Activated naive CD4-positive, alpha-beta T cell (primary cell): Measurements from ENCODE around the gene CPA5.

ENCODE experiments used
- DNase-seq, 4 experiments: peaks; one replicate each; lab custom pipeline; 2025; lab: John Stamatoyannopoulos, UW

The CPA5 gene

DNA sequence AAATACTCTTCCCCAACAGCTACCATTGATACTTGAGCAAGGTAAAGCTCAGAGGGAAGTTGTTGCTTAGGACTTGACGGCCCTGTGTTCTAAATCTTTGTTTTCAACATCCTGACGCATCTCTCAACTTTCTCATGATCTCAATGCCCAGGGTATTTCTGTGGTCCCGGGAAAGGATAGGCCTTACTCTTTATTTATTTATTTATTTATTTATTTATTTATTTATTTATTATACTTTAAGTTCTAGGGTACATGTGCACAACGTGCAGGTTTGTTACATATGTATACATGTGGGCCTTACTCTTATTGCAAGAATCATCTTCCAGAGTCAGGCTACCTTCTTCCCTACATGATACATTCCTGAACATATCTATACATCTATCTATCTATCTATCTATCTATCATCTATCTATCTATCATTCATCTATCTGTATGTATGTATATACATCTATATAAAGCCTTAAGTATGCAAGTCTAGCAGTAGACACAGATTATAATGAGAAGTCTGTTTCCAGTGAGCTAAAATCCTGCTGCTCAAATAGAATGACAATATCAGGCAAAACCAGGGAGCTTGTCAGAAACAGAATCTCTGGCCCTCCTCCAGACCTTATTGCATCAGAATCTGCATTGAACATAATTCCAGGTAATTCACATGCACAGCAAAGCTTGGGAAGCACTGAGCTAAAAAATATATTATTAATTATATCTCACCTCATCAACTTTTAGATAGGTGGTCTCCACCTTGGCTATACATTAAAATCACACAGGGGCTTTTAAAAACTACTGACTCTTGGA, 12.2 kb upstream of the CPA5 start:
- DNase-seq: no peak

DNA sequence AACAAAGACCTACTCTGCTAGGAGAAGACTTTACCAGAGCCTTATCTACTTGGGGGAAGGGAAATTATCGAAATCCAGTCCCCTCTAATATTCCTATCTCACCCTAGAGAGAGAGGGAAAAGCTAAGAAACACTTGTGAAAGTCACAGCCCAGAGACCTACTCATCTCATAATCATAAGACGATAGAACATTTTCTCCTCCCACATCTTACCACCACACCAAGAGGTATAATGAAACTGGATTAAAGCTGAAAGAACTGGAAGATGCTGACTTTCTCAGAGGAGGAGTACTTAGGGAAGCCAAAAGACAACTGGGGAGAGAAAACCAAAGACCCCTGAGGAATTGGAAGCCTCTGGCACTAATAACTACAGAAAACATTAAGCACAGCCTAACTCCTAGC, 10.8 kb upstream of the CPA5 start:
- DNase-seq: no peak

DNA sequence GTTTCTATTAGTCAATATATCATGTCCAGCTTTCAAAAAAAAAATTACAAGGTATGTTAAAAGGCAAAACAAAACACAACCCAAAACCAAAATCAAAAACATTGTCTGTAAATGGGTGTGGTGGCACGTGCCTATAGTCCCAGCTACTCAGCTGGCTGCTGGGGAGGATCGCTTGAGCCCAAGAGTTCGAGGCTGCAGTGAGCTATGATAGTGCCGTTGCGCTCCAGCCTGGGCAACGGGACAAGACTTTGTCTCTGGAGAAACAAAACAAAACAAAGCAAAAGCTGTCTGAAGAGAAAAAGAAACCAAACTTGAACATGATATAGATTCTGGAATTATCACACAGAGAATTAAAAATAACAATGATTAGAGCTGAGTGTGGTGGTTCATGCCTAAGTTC, 10.3 kb upstream of the CPA5 start:
- DNase-seq: no peak

DNA sequence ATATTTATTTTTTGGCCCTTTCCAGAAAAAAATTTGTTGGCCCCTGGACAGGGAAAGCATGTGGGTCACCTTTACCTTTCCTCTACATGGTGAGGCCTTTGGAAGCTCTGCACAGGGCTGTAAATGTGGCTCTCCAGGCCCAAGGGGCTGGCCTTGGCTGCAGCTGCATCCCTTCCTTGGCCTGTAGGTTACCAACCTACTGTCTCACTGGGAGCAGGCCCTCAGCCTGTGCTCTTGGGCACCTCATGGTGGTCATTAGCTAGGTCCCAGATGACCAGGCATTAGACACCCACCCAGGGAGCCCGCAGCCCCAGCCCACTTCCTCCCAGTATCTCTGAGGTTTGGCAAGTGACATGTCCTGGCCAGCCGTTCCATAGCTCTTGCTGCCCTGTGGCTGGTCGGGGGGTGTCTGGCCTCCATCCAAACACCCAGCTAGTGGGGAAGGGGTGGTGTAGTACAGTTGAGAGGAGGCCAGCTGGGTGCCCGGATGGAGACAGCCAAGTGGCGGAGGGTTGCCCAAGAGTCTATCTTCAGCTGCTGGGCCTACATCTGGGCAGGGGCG, 7.1 kb upstream of the CPA5 start:
- no peak for DNase-seq

DNA sequence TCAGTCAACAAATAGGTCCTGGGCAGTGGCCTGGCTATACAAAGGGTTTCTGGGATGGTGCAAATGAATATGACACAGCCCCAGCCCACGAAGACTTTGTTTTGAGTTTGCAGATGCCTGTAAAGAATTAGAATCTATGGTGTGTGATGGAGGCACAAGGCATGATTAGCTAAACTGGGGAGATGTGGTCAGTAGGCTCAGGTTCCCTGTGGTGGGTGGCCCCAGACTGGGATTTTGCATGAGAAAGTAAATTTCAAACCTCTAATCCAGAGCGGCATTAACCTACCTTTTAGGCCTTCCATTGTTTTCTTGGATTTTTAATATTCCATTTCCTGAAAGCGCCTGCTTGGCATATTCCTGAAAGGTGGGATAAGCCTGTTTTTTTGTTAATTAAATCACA, 6.4 kb upstream of the CPA5 start:
- DNase-seq: no peak

DNA sequence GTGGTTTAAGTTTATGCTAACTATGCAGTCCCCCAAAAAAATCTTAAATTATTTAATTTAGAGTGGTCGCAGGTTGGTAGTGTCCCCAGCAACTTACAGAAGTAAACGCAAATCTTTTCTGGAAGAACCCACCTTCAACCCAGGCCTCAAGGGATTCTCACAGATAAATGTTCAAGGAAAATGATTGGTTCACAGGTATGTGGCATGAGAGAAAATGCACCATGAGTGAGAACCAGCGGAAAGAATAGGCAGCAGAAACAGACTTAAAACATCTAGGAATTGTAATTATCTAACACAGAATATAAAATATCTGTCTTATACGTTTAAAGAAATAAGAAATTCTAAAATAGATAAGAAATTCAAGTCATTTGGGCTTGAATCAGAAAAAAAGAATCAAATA, 2.7 kb upstream of the CPA5 start:
- no peak for DNase-seq

DNA sequence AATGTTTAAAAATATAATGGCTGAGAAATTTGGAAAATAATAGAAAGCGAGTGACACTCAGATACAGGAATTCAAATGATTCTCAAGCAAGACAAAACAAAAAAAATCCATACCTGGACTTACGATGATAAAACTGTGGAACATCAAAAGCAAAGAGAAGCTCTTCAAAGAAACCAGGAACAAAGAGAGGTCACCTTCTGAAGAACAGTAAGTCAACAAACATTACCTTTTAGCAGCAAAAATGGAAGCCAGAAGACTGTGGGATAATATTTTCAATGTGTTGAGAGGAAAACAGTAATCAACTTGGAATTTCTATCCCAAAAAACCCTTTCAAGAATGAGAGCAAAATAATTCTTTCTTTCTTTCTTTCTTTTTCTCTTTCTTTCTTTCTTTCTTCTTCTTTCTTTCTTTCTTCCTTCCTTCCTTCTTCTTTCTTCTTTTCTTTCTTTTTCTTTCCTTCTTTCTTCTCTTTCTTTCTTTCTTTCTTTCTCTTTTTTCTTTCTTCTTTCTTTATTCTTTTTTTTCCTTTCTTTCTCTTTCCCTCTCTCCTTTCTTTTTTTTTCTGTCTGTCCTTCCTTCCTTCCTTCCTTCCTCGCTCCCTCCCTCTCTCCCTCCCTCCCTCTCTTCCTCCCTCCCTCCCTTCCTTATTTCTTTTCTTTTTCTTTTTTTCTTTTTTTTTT, 1.8 kb upstream of the CPA5 start:
- DNase-seq: no peak

DNA sequence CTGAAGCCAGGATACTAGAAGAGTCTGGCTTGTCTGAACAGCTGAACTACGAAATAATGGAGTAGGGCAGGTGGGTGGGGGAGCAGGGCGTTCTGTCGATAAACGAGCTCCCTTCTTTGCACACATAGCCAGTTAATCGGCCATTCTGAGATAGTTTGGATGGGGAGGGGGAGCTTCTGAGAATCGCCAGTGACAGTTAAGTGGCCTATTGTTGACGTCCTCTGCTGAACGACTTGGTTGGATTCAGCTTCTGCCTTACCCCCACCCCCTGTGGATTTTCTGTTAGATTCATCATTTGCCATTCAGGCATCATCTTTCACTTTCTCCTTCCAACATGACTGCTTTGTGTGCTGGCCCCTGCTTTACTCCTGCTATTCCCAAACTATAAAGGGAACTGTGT, 520 bp downstream of the CPA5 start:
- DNase-seq: no peak

DNA sequence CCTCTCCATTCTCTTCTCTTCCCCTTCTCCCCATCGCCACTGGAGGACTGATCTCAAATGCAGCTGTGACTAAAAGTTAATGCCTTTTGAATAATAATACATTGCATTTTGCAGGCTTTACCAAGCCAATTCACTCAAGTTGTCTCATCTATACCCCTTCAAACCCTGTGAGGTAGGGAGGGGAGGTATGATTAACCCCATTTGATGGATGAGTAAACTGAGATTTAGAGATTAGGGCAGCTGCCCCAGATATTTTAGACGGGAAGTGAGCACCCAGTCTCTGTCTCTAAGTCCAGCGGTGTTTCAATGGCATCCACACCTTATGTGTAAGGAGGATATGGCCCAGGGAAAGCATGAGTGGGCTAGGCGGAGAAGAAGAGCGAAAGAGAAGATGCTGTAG, 1.1 kb downstream of the CPA5 start:
- no peak for DNase-seq

DNA sequence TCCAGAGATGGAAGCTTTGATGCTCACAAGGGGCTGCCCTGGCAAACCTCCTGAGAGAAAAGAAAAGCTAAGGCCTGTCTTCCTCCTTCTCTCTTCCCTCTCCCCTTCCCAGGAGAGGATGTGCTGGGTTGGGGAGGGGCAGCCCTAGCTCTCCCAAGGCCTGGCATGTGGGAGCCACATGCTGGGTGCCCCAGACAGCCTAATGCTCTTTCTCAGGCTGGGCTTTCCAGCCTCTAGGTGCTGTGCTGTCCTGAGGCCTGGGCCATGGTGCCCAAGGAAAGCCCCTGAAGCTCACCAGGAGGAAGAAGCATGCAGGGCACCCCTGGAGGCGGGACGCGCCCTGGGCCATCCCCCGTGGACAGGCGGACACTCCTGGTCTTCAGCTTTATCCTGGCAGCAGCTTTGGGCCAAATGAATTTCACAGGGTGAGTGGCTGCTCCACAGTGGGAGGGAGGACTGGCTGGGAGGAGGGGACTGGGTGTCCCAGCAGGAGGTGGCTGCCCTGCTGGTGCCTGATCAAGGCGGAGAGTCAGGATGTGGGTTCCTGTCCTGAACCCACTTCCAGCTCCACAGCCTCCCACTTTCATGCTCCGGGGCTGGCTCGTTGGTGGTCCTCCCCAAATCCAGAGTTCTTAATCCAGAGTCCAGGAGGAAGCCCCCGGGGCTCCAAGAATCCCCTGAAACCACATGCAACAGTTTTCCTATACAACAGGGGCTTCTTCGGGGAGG, 1.7 kb downstream of the CPA5 start:
- DNase-seq: no peak

DNA sequence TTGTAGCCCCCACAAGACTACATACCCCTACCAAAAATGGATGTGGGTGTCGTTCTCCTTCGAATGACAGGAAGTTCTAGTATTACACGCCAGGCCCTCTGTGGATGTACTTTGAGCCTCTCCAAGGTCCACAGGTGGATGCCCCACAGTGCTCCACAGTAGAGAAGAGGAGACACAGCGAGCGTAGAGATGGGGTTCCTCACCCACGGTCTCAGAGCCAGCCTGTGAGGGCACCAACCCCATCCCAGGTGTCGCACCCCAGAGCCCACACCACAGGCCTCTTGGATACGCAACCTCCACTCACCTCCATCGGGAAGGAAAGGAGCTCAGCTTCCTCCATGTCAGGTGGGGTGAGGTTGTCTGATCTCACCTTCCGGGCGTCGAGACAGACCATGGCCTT, 2.3 kb downstream of the CPA5 start:
- no peak for DNase-seq

DNA sequence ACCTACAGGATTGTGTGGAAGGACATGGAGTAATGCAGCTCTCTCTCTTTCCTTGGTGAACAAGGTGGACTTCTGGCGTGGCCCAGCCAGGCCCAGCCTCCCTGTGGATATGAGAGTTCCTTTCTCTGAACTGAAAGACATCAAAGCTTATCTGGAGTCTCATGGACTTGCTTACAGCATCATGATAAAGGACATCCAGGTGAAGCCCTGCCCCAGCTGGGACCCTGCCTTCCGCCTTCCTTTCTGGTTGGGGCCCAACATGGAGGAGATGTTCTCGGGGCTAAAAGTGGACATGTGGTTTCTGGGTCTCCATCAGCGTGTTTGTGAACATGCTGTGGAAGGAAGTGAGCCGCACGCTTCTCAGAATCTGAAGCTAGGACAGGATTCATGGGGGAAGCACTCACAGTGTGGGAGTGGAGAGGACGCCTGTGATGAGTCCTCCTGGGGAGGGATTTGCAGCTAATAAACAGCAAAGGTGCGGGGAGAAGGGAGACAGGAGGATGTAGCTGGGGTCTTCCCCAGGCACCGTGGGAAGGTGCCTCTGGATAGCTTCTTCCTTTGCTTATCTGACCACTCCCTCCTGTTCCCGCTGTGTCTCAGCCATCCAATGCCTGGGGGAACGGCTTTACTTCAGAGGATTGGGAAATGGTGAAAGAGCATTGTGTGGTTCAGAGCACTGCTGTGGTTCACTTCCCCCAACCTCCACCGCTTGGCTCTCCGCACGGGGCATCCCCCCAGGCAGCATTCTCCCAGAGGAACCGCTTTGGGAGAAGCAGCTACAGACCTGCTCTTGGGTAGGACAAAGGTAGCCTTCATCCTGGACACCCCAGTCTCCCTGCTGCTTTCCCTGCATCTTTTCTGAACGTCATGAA, 5.5 kb downstream of the CPA5 start:
- DNase-seq: no peak

DNA sequence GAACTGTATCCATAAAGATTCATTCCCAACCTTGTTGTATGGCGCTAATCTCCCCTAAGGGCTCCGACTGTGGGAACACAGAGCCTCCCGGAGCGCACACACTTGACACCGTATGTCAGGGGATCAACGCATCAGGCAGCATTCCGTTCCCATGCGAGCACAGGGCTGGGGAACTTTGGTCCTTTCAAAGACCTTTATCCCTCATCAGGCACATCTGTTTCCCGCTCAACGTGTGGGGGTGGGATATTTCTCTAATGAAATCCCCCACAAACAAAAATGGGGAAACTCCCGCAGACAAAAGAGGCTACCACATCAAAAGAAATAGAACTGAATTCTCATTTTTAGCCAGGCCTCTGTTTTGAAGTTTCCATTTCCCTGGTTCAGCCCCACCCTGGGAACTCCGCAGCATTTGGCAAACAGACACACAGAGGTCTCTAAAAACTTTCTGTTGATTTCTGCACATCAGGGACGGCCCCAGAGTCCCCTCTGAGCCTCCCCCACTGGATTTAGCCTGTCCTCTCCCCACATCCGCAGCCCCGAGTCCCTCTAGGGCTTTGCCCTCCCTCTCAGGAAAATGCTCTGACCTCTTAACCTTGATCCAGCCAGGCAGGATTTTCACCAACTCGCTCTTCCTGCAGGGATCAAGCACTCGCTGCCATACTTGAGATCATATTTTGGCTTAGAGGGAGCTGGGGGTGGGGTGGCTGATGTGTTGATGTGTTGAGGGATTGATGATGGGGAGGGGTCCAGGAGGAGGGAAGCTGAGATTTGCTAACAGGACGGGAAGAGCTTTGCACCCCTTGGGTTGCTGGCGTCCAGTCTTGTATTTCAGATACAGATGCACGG, 6.6 kb downstream of the CPA5 start:
- no peak for DNase-seq

DNA sequence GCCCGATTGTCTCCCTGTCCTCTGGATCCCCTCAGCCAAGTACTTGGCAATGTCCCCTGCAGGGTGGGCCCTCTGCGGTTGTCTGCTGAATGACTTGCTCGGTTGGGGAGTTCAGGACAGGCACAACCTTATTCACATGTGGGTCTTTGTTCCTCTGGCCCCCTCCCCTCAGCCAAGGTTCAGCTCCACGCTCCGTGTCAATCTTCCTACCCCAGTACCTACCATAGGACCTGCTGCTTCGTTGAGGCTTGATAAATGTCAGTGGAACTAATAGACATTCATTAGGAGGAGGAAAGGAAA, 7.1 kb downstream of the CPA5 start:
- DNase-seq: no peak

DNA sequence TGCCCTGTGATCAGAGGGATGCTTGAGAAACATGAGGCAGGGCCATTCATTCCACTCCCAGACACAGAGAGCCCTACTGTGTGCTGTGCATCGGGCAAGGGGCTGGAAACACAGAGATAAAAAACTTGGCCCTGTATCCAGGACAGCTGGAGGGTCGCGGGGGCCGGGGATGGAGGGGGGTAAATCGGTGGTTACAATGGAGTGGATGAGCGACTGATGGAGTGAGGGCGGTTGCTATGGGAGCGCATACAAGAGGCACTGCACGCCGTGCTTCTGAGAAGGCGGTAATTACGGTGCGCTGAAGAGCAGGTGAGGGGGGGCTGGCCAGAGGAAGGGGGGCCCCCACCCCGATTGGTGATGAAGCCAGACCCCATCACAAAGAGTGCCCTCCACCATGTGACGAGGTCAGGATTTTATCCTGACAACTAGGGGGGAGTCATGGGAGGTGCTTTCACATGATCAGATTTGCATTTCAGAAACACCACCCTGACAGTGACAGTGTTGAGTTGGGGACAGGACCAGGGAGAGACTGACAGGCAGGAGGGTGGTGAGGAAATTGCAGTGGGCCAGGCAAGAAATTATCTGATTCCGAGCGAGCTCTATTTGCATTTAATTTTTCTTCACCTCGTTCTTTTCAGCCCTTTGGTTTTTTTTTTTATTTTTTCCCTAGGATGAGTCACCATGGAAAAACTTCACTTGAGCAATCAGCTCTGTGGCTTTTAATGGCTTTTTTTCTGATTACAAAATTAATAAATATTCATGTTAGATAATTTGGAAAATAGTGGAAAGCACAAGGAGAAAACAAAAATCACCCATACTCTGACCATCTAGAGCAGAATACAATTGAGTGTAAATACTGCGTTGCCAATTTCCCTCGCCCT, 7.8 kb downstream of the CPA5 start:
- DNase-seq: no peak

DNA sequence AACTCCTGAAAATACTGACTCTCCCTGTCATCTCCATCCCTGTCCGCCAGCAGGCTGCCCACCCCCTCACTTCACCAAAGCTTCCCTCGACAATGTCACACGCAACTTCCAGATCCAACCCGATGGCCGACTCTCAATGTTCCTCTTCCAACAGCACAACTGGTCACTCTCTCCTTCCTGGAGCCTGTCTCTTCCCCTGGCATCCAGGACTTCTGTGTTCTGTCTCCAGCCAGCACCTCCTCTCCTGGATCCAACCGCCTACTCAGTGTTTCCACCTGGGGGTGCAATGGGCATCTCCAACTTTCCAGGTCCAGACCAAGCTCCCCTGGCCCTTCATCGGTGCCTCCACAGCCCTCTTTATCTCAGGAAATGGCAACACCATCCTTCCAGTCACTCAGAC, 8.6 kb downstream of the CPA5 start:
- DNase-seq: no peak

DNA sequence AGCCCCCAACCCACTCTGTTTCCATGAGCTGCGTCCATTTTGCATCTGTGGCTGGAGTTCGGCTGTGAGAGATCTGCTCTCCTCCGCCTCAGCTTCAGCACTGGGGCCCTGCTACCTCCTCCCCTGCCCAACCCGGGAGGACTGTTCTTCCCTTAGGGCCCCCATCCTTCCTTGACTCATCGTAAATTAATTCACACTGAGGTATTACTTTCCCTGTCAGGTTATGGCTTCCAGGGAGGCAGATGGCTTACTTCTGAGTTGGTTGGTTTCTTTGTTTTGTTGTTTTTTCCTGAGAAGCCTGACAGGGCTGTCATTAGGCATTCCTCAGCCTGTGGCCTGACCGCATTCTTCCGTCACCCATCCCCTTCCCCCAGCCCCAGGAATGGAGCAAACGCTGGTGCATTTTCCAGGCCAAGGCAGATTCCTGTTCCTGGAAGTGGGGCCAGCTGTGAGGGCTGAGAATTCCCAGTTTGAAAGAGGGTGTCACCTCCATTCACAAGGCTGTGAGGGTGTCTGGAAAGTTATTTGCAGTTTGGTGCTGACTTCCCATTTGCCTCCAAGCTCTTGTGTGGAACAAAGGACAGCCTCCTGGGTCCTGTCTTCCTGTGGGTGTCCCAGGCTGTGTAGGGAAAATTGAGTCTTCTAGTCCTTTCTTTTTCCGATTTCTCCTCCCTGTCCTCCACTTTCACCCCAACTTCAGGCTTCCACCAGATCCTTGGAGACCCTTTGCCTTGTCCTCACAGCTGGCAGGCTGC, 11.7 kb downstream of the CPA5 start:
- no peak for DNase-seq

DNA sequence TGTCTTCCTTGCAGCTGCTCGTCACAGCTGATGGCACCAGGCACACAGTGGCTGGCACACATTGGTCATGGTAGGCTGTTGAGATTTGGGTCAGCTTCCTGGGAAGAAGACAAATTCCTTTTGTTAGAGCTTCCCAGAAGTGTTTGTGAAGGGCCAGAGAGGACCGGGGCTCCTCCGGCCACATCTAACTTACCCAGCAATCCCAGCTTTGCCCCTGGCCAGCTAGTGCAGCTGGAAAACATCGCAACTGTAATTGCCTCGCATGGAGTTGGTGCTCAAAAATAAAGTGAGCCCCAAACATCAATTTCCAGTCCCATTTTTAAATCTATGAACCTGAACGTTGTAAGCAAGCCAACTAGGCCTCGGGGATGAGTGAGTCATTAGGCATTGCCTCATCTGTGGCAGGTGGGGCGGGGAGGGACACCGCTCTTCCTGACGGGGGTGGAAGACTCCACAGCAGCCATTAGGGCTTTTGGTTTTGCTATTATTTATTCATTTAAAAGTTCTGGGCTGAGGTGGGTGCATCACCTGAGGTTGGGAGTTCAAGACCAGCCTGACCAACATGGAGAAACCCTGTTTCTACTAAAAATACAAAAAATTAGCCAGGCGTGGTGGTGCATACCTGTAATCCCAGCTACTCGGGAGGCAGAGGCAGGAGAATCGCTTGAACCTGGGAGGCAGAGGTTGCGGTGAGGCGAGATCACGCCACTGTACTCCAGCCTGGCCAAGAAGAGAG, 12.4 kb downstream of the CPA5 start:
- no peak for DNase-seq

DNA sequence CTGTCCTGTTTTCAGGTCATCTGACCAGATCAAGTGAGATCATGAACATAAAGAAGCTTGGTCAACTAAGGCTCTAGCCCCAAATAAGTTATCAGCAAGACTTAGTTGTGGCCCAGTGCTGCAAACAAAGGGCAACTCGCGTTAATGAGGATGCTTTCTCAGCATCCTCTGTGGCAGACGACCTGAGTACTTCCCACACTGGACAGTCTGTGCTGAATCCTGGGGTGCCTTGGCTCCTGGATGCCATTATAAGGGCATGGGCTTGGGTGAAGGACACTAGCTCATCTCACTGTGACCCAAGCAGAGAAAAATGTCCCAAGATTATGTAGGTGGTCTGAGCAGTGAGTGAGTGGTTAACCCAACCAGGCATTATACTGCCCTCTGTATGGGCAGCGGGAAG, 13.9 kb downstream of the CPA5 start:
- DNase-seq: no peak
